ENCODE results near the gene SDSL. TPM values are rescaled to one million over a fixed set of nuclear protein-coding genes. Genes with fewer than 3 reads are reported as not detected.

The SDSL gene
- total and polyA plus RNA-seq, 2 of the 4 experiments (the other 2 are of a cell fraction), result 6.3 to 10.9 TPM

DNA sequence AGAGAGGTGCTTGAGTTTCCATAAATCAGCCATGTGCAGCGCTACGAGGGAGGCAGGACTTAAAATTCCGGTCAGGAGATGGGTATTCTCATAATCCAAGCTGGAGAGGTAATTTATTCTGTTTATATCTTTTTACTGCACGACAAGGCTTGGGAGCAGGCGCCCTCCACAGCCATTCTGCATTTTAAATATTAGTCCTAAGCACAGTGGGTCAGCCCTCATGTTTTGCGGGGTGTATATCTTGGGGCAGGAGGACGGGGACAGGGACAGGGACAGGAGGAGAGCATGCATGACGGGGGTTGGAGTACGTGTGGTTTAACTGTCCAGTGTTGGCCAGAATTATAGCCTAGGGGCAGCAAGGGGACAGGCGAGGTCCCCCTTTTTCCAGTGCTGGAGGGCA, 35.0 kb downstream of the SDSL start:
- ATAC-seq (ENCODE audit: low read depth), result no peak
- TF ChIP-seq, protein P1, sequence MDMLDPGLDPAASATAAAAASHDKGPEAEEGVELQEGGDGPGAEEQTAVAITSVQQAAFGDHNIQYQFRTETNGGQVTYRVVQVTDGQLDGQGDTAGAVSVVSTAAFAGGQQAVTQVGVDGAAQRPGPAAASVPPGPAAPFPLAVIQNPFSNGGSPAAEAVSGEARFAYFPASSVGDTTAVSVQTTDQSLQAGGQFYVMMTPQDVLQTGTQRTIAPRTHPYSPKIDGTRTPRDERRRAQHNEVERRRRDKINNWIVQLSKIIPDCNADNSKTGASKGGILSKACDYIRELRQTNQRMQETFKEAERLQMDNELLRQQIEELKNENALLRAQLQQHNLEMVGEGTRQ (IDR thresholded peaks at IDR 0.05; ENCODE audit: low read depth, low read length), result no peak
- TF ChIP-seq CEBPB (IDR thresholded peaks at IDR 0.05; ENCODE audit: low read depth, low read length), result no peak
- TF ChIP-seq CHD1 (IDR thresholded peaks at IDR 0.05; ENCODE audit: low read depth, low read length), result no peak
- TF ChIP-seq ELK1 (IDR thresholded peaks at IDR 0.05; ENCODE audit: borderline replicate concordance, low read depth, low read length), result no peak
- no peak for TF ChIP-seq MXI1 (IDR thresholded peaks at IDR 0.05; ENCODE audit: borderline replicate concordance, low read depth, low read length)
- TF ChIP-seq MAFK (IDR thresholded peaks at IDR 0.05; ENCODE audit: low read depth, low read length), result no peak
- no peak for TF ChIP-seq NFE2L2 (IDR thresholded peaks at IDR 0.05; ENCODE audit: low read depth, low read length)
- TF ChIP-seq POLR2A (IDR thresholded peaks at IDR 0.05; ENCODE audit: low read depth, low read length), result no peak
- no peak for TF ChIP-seq FOS (IDR thresholded peaks at IDR 0.05; ENCODE audit: low read depth, low read length)
- TF ChIP-seq MAZ (IDR thresholded peaks at IDR 0.05; ENCODE audit: borderline replicate concordance, low read depth, low read length), result no peak
- TF ChIP-seq RAD21 (IDR thresholded peaks at IDR 0.05; ENCODE audit: low read length), result no peak
- TF ChIP-seq, protein P2, sequence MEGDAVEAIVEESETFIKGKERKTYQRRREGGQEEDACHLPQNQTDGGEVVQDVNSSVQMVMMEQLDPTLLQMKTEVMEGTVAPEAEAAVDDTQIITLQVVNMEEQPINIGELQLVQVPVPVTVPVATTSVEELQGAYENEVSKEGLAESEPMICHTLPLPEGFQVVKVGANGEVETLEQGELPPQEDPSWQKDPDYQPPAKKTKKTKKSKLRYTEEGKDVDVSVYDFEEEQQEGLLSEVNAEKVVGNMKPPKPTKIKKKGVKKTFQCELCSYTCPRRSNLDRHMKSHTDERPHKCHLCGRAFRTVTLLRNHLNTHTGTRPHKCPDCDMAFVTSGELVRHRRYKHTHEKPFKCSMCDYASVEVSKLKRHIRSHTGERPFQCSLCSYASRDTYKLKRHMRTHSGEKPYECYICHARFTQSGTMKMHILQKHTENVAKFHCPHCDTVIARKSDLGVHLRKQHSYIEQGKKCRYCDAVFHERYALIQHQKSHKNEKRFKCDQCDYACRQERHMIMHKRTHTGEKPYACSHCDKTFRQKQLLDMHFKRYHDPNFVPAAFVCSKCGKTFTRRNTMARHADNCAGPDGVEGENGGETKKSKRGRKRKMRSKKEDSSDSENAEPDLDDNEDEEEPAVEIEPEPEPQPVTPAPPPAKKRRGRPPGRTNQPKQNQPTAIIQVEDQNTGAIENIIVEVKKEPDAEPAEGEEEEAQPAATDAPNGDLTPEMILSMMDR (conservative IDR thresholded peaks at IDR 0.05; ENCODE audit: low read depth, low read length), result no peak
- no peak for TF ChIP-seq RCOR1 (IDR thresholded peaks at IDR 0.05; ENCODE audit: insufficient replicate concordance, low read length)
- TF ChIP-seq BHLHE40 (IDR thresholded peaks at IDR 0.05; ENCODE audit: low read depth, low read length), result no peak
- no peak for TF ChIP-seq SMC3 (IDR thresholded peaks at IDR 0.05; ENCODE audit: low read depth, low read length)
- no peak for TF ChIP-seq RFX5 (IDR thresholded peaks at IDR 0.05; ENCODE audit: low read depth, low read length)

More for the DNA sequence above, 35.0 kb downstream of the SDSL start:
- Histone ChIP-seq H3K9ac (ENCODE audit: low read depth, low read length) (no peak overlapping the region), H2BK120ac (ENCODE audit: low read depth, low read length) (no peak overlapping the region), H3K27me3 (ENCODE audit: control insufficient read depth, insufficient read depth, low read length) (peaks cover 25% of the 10 kb centered on the region), H3K4ac (ENCODE audit: low read depth, low read length) (no peak overlapping the region), H3K14ac (replicated peaks; ENCODE audit: low read depth, low read length) (no peak overlapping the region), H3K4me1 (ENCODE audit: control insufficient read depth, insufficient read depth, low read length) (no peaks in the 10 kb centered on the region), H3K4me2 (ENCODE audit: low read depth, low read length) (no peak overlapping the region), H2AK9ac (replicated peaks; ENCODE audit: low read depth, low read length, poor library complexity) (peak overlapping the region; percentile 72), H2BK5ac (ENCODE audit: low read depth, low read length, poor library complexity, severe bottlenecking) (no peak overlapping the region), H3K27ac (ENCODE audit: insufficient read depth, low read length) (no peak overlapping the region), H3K4me3 (ENCODE audit: insufficient read depth, low read depth, low read length) (no peak overlapping the region), H4K5ac (ENCODE audit: low read depth, low read length) (no peak overlapping the region), H3K9me1 (ENCODE audit: insufficient read depth, low read length) (no peaks in the 10 kb centered on the region), H2BK15ac (ENCODE audit: low read depth, low read length) (no peak overlapping the region), H4K91ac (ENCODE audit: insufficient read depth, low read depth, low read length) (no peak overlapping the region), H3K18ac (ENCODE audit: low read depth, low read length) (no peak overlapping the region), H2BK20ac (ENCODE audit: low read depth, low read length) (no peak overlapping the region), H3K36me3 (ENCODE audit: control insufficient read depth, insufficient read depth, low read length) (no peaks in the 10 kb centered on the region), H2AFZ (replicated peaks; ENCODE audit: low read length, poor library complexity) (no peak overlapping the region), H3K23ac (ENCODE audit: low read depth, low read length) (no peak overlapping the region), H3K79me1 (ENCODE audit: low read depth in 1 of 2, low read length in 2 of 2) (no peaks in the 10 kb centered on the region), H4K20me1 (ENCODE audit: insufficient read depth, low read length) (no peaks in the 10 kb centered on the region), H2AK5ac (ENCODE audit: low read depth, low read length) (no peak overlapping the region), H4K8ac (ENCODE audit: low read depth in 2 of 2, low read length in 2 of 2) (no peak overlapping the region), H3K9me3 (ENCODE audit: control insufficient read depth, insufficient read depth, low read length) (no peaks in the 10 kb centered on the region), H3K56ac (ENCODE audit: extremely low read depth, insufficient read depth, low read length) (no peak overlapping the region)
- no peak for DNase-seq
- ChIA-PET POLR2A (ENCODE audit: unreplicated experiment) (no interaction called here), CTCF (no interaction called here)
- no TSS peak for BruUV-seq (replicated peaks)
- intact Hi-C loops (cut with micrococcal nuclease) (no loop called here), in situ Hi-C loops (cut with MboI; ENCODE audit: low sequenced_read_pairs) (no loop called here), dilution Hi-C loops (cut with HindIII; ENCODE audit: low sequenced_read_pairs, unreplicated experiment) (no loop called here)
- no CpG with 5 or more reads among the region's 10 CpGs for WGBS, 2 experiments (ENCODE audit: extremely low coverage in 2 of 2, insufficient read length in 1 of 2)
